ENCODE data around the gene FCRL5.
"Not testable (repeated sequence)": the region's sequence is repeated elsewhere in the genome, so short reads cannot be mapped to it uniquely, and the experiment has no call there.

The FCRL5 gene

GRCh38 chr1:157551694-157552693 lies at the start of gene FCRL5:
TSS of gene FCRL5 (minus strand) at chr1:157552515. CDS start at chr1:157552362, 153 bp downstream.
- DNase-seq: no peak

GRCh38 chr1:157600236-157600635 lies 47.9 kb upstream of the FCRL5 start:
- DNase-seq: no peak

GRCh38 chr1:157597959-157598667 lies 45.8 kb upstream of the FCRL5 start, which contains the start of gene FCRL4:
TSS of gene FCRL4 (minus strand) at chr1:157598085. CDS start at chr1:157597944, 141 bp downstream.
- DNase-seq: no peak

- no peak for DNase-seq
These were observed 44.1 kb upstream of the FCRL5 start for GRCh38 chr1:157596384-157596783.

GRCh38 chr1:157595356-157595755 lies 43.0 kb upstream of the FCRL5 start:
- no peak for DNase-seq

GRCh38 chr1:157585984-157586383 lies 33.7 kb upstream of the FCRL5 start:
- DNase-seq: no peak

GRCh38 chr1:157584503-157584902 lies 32.2 kb upstream of the FCRL5 start:
- no peak for DNase-seq

GRCh38 chr1:157580828-157581210 lies 28.5 kb upstream of the FCRL5 start:
- no peak for DNase-seq

- DNase-seq: peak; percentile 57
These were observed 28.0 kb upstream of the FCRL5 start for GRCh38 chr1:157580179-157580827.

- DNase-seq: no peak
These were observed 25.1 kb upstream of the FCRL5 start for GRCh38 chr1:157577420-157577819.

GRCh38 chr1:157575744-157576143 lies 23.4 kb upstream of the FCRL5 start:
- DNase-seq: no peak

- no peak for DNase-seq
These were observed 22.5 kb upstream of the FCRL5 start for GRCh38 chr1:157574836-157575235.

- no peak for DNase-seq
These were observed 14.4 kb upstream of the FCRL5 start for GRCh38 chr1:157566484-157567300.

- DNase-seq: no peak
These were observed 10.2 kb upstream of the FCRL5 start for GRCh38 chr1:157562515-157562914.

GRCh38 chr1:157558119-157558518 lies 5.8 kb upstream of the FCRL5 start:
- no peak for DNase-seq

- DNase-seq: not testable (repeated sequence)
These were observed 4.2 kb downstream of the FCRL5 start for GRCh38 chr1:157548081-157548480.

GRCh38 chr1:157542676-157543075 lies 9.6 kb downstream of the FCRL5 start:
- no peak for DNase-seq

- no peak for DNase-seq
These were observed 11.5 kb downstream of the FCRL5 start for GRCh38 chr1:157540852-157541251.

GRCh38 chr1:157540160-157540748 lies 12.1 kb downstream of the FCRL5 start:
- no peak for DNase-seq

- no peak for DNase-seq
These were observed 12.7 kb downstream of the FCRL5 start for GRCh38 chr1:157539568-157539967.

- no peak for DNase-seq
These were observed 19.7 kb downstream of the FCRL5 start for GRCh38 chr1:157532569-157532968.
